M059J (cell line): ENCODE data around the gene FGF4. TPM values are rescaled to one million over a fixed set of nuclear protein-coding genes. Genes with fewer than 3 reads are reported as not detected.
"Not testable (repeated sequence)": the region's sequence is repeated elsewhere in the genome, so short reads cannot be mapped to it uniquely, and the experiment has no call there.

Source experiments
- DNase-seq: peaks from one replicate; pipeline ENCODE4 v3.0.0-alpha.2; 2012; ENCODE audit warnings: low read depth
- total RNA-seq: library from RNA; depleted of rRNA; stranded (reverse); fragments of >200 nt; shearing (Covaris generic); gene quantifications from 2 replicates; pipeline ENCODE4 v1.2.3, GENCODE V29; 2014

The FGF4 gene
- total RNA-seq, 1 experiment from 2014 or later, result not detected

GRCh38 chr11:69773626-69774353 lies 1.4 kb downstream of the FGF4 start:
- no peak for DNase-seq

GRCh38 chr11:69771466-69771865 lies 3.7 kb downstream of the FGF4 start:
- DNase-seq, result no peak

- no peak for DNase-seq
Observed at GRCh38 chr11:69770540-69770939, 4.6 kb downstream of the FGF4 start.

DNA sequence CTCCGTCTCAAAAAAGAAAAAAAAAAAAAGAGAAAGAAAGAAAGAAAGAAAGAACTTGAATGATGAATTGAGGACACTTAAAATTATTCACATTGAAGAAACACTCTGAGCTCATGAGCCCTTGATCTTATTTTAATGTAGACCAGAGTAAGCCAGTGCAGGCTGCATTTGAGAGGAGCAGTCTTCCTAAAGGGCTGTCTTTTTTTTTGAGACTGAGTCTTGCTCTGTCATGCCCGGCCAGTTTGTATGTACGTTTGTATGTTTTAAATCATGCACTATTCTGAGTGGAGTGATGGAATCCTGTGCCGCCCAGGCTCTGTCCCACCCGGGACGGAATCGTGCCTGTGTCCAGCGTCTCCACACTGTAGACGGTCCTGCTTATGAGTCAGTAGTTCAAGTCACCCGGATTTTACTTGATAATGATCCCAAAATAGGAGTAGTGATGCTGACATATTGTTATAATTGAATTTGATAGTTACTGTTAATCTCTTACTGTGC lies 9.6 kb downstream of the FGF4 start:
- no peak for DNase-seq

DNA sequence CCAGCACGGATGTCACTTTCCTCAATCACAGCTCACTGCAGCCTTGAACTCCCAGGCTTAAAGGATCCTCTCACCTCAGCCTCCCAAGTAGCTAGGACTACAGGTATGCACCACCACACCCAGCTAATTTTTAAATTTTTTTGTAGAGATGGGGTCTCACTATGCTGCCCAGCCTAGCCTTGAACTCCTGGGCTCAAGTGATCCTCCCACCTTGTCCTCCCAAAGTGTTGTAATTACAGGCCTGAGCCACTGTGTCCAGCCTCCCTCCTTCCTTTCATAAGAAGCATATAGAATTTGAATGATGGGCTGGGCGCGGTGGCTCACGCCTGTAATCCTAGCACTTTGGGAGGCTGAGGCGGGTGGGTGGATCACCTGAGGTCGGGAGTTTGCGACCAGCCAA lies 10.2 kb downstream of the FGF4 start:
- DNase-seq, result not testable (repeated sequence)

- no peak for DNase-seq
Observed at GRCh38 chr11:69760319-69760718, 14.8 kb downstream of the FGF4 start.

DNA sequence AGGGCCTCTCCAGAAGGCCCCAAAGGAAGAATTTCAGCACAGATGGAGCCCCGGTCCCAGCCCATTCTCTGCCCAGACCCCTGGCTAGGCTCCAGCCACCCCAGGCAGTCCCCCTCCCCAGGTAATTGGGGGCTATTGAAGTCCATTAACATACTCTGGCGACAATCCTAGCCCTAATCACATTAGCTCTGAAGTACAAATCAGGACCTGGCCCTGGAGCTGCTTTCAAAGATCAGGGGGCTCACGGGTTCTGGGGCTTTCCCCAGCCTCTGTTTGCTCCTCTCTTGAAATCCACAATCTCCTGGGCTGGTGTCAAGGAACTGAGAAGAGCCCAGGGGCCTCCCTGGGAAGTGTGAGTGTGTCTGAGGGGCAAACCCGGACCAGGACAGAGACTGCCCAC lies 22.3 kb downstream of the FGF4 start:
- DNase-seq, result no peak

- no peak for DNase-seq
Observed at GRCh38 chr11:69750875-69751597, 24.1 kb downstream of the FGF4 start.

DNA sequence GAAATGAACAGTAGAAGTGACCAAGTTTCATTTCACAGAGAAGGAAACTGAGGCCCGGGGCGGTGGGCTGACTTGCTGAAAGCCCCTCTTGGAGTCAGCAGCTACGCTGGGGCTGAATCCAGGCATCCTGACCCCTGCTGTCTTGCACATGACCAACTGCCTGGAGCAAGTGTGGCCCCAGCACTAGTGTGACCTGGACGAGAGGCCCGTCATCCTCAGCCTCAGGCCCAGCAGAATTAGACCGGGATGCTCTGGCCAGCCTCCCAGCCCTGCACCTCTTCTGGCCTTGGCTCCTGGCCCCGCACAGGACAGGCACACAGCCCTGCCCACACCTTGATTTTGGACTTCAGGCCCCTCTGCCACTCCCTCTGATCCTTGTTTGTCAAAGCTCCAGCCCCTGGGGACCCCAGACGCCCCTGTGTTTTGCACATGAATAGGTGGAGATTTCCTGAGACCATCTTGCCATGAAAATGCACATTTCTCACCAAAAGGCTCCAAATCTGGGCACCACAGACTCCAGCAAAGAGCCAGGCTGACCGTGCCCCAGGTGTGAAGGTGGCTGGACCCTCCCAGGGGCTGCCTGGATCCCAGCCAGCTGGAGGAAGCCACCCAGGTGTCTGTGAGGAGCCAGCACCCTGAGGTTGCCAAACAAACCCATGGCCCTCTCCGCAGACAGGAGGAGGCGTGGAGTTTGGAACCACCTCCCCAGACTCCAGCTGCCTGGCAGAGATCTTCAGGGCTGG lies 24.9 kb downstream of the FGF4 start:
- no peak for DNase-seq

DNA sequence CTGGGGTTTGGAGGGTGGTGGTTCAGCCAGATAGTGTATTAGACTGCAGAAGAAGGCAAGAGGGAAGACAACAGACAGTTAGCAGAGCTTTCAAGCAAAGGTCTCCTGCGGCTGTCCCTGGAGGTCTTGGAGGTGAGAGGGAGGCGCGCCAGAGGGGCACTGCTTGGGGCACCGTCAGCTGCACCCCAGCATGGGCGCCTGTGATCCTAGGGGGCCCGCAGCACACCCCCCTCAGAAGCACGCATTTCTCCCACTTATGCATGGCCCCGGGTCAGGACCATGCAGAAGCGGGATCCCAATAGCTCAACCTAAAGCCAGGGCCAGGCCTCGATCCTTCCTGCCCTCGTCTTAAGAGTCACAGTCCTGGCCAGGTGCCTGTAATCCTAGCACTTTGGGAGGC lies 26.5 kb downstream of the FGF4 start:
- no peak for DNase-seq

DNA sequence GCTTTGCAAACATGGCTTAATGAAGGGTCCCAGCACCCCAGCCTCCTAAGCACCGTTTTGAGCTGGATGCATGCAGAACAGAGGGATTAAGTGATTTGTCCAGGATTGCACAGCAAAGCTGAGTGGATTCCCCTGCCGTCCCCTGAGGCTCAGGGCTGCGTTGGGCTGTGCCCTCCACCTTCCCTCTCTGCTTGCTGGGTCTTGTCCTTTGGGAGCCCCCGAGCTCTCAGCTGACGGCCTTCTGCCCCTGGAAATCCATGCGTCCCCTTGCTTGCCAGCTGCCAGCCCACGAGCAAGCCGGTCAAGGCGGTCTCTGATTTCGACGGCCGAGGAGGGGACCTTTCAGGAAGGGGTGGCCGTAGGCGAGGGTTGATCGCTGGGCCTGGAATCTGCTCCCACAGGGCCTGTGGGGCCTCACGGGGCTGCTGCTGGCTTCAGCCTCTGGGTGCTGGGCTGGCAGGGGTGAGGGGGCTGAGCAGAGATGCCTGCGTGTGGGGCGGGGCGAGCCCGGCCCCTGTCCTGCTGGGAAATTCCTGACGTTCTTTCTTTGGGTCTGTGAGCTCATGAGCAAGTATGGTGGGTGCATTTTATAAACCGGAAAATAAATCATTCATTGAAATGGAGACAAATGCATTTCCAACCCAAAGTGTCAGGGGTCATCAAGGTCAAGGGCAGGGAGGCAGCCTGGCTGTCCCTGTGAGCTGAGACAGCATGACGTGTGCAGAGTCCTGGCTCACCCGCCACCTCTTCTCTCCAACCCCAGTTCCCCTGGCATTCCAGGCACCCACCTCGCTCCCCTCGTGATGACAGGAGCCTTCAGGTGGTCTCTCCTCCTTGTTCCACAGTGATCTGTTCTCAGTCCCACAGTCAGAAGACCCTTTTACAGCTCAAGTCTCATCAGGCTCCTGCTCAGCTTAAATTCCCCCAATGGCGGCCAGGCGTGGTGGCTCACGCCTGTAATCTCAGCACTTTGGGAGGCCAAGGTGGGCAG lies 28.1 kb downstream of the FGF4 start:
- DNase-seq, result no peak

- DNase-seq, result no peak
Observed at GRCh38 chr11:69746140-69746539, 29.0 kb downstream of the FGF4 start.

- peak; percentile 32 for DNase-seq
Observed at GRCh38 chr11:69745201-69745600, 29.9 kb downstream of the FGF4 start.

GRCh38 chr11:69744435-69744834 lies 30.7 kb downstream of the FGF4 start:
- peak; percentile 93 for DNase-seq

GRCh38 chr11:69734841-69735240 lies 40.3 kb downstream of the FGF4 start:
- DNase-seq, result no peak

GRCh38 chr11:69734367-69734766 lies 40.8 kb downstream of the FGF4 start:
- DNase-seq, result no peak

- peak; percentile 24 for DNase-seq
Observed at GRCh38 chr11:69732910-69733309, 42.2 kb downstream of the FGF4 start.

GRCh38 chr11:69731110-69731509 lies 44.0 kb downstream of the FGF4 start:
- DNase-seq, result no peak

- no peak for DNase-seq
Observed at GRCh38 chr11:69730500-69730899, 44.6 kb downstream of the FGF4 start.

DNA sequence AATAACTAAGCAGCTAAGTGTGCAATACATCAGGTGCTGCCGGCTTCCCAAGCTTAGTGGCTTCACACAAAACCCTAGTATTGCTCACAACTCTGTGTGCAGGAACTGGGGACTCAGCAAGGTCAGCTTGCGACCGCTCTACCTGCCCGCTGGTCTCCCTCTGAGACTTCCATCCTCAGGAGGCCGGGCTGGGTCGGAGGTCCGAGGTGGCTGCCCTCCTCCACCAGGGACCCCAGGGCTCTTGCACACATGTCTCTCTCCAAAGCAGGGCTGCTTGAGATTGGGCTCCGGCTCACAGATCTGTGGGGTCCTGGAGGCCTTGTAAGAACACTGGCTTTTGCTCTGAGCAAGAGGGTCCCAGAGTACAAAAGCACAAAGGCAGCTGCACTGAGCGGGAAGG lies 45.9 kb downstream of the FGF4 start:
- DNase-seq, result no peak

GRCh38 chr11:69727266-69727665 lies 47.9 kb downstream of the FGF4 start:
- DNase-seq, result no peak
